Spleen (tissue), 7 donors: Measurements from ENCODE around the gene TSPO.

ENCODE experiments used
- POLR2A ChIP-seq, 3 donors: fragments of 450-650 bp; IDR thresholded peaks; one replicate each; pipeline ENCODE4 v1.5.1; 2017; ENCODE audit warnings: antibody characterized with exemption in 3 of 3, mild to moderate bottlenecking in 1 of 3
- POLR2AphosphoS5 ChIP-seq, 3 donors: sonication (generic); formaldehyde crosslinking; IDR thresholded peaks; one replicate each; pipeline ENCODE4 v1.5.1; 2017; ENCODE audit warnings: antibody characterized with exemption in 3 of 3
- TF ChIP-seq, protein P1 (sequence below), 11 experiments: fragments of 200-600 bp in 7 of 11; fragments of 450-650 bp in 4 of 11; sonication (generic) in 4 of 11; IDR thresholded peaks in 8 of 11; conservative IDR thresholded peaks in 3 of 11; 1 replicate in 7 of 11; 2 replicates in 4 of 11; pipeline versions ENCODE4 v1.4.0 to v1.8.0; 2016 to 2021; ENCODE audit warnings: antibody characterized with exemption in 11 of 11, inconsistent platforms in 4 of 11, mild to moderate bottlenecking in 1 of 11
- donor health status: DM: no; HTN: no; CAD: no; lungs with moderate emphysema.
- donor health status: DM: no; HTN: no; CAD: no.
- donor health status: DM: no; HTN: no; CAD: no.

DNA sequence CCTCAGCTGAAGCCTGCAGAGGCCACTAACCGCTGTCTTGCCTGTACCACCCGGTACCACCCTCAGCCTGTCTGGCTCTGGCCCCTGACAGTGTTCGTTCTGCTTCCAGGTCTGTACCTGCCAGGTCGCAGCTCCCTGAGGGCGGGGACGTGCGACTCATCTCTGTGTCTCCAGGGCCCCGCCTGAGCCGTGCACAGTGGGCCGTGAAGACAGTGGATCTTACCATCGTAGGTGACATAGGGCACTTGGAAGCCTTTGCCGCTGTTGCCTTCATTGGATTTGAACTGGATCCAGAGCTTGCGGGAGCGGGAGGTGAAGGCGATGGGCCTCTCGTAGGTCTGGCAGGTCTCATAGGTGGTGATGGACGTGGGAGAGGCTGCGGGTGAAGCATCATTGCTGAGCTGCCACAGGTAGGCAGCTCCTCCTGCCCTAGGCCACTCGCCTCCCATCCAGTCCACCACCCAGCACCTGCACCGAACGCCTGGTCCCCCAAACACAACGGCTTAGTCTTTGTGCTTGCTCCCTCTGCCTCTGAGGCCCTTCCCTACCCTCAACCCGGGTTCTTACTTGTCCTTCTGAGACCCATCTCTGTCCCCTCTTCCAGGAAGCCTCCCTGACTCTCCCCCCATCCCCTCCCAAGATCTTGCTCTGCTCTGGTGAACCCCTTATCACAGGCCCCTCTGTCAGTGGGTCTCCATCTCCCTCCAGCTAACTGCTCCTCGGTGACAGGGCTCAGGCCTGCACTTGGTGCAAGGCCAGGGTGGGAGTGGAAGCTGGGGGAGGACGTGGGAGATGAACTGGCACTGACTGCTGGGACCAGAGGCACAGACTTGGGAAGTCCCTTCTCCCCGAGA lies 56.7 kb downstream of the TSPO start:
- TF ChIP-seq POLR2AphosphoS5 (IDR thresholded peaks at IDR 0.05) (no peak), POLR2A (IDR thresholded peaks at IDR 0.05) (no peak)
- TF ChIP-seq, protein P1, sequence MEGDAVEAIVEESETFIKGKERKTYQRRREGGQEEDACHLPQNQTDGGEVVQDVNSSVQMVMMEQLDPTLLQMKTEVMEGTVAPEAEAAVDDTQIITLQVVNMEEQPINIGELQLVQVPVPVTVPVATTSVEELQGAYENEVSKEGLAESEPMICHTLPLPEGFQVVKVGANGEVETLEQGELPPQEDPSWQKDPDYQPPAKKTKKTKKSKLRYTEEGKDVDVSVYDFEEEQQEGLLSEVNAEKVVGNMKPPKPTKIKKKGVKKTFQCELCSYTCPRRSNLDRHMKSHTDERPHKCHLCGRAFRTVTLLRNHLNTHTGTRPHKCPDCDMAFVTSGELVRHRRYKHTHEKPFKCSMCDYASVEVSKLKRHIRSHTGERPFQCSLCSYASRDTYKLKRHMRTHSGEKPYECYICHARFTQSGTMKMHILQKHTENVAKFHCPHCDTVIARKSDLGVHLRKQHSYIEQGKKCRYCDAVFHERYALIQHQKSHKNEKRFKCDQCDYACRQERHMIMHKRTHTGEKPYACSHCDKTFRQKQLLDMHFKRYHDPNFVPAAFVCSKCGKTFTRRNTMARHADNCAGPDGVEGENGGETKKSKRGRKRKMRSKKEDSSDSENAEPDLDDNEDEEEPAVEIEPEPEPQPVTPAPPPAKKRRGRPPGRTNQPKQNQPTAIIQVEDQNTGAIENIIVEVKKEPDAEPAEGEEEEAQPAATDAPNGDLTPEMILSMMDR (IDR thresholded peaks at IDR 0.05 in 8 of 11, conservative IDR thresholded peaks at IDR 0.05 in 3 of 11) = no peak
